ENCODE results near the gene VWF.
"Not testable (repeated sequence)": the region's sequence is repeated elsewhere in the genome, so short reads cannot be mapped to it uniquely, and the experiment has no call there.

VWF gene

GRCh38 chr12:6124411-6125309 lies at the start of gene VWF:
Gene VWF, minus strand, starts transcription at chr12:6124670. Its CDS starts 1,474 bp downstream, at chr12:6123196.
- Histone ChIP-seq H3K9ac (ENCODE audit: low read length) (peak within 1 kb of the TSS; percentile 32), H3K36me3 (ENCODE audit: control insufficient read depth, insufficient read depth, low read length) (no peaks in the 10 kb centered on the region), H3K27me3 (ENCODE audit: control insufficient read depth, insufficient read depth, low read length) (no peaks in the 10 kb centered on the region), H3K4me1 (ENCODE audit: control insufficient read depth, insufficient read depth, low read length) (no peaks in the 10 kb centered on the region), H3K4me3 (ENCODE audit: low read length) (no peak within 1 kb of the TSS), H3K9me3 (ENCODE audit: control insufficient read depth, low read length) (no peaks in the 10 kb centered on the region)

DNA sequence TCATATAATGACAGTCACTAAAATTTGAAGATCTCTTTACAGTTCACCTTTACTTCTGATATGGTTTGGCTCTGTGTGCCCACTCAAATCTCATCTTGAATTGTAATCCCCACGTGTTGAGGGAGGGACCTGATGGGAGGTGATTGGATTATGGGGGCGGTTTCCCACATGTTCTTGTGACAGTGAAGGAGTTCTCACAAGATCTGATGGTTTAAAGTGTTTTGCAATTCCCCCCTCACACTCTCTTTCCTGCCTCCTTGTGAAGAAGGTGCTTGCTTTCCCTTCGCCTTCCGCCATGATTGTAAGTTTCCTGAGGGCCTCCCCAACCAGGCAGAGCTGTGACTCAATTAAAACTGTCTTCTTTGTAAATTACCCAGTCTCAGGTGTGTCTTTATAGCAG lies 48.4 kb upstream of the VWF start:
- Histone ChIP-seq H3K4me3 (ENCODE audit: low read length) (no peak overlapping the region), H3K9ac (ENCODE audit: low read length) (no peak overlapping the region), H3K4me1 (ENCODE audit: control insufficient read depth, insufficient read depth, low read length) (peaks cover 5% of the 10 kb centered on the region), H3K36me3 (ENCODE audit: control insufficient read depth, insufficient read depth, low read length) (no peaks in the 10 kb centered on the region), H3K27me3 (ENCODE audit: control insufficient read depth, insufficient read depth, low read length) (no peaks in the 10 kb centered on the region), H3K9me3 (ENCODE audit: control insufficient read depth, low read length) (no peaks in the 10 kb centered on the region)

- Histone ChIP-seq H3K4me3 (ENCODE audit: low read length) (no peak overlapping the region), H3K9ac (ENCODE audit: low read length) (no peak overlapping the region), H3K4me1 (ENCODE audit: control insufficient read depth, insufficient read depth, low read length) (peaks cover 13% of the 10 kb centered on the region), H3K9me3 (ENCODE audit: control insufficient read depth, low read length) (no peaks in the 10 kb centered on the region), H3K36me3 (ENCODE audit: control insufficient read depth, insufficient read depth, low read length) (no peaks in the 10 kb centered on the region), H3K27me3 (ENCODE audit: control insufficient read depth, insufficient read depth, low read length) (no peaks in the 10 kb centered on the region)
Observed at GRCh38 chr12:6172086-6172485, 47.6 kb upstream of the VWF start.

- no peak overlapping the region for H3K9ac ChIP-seq (ENCODE audit: low read length)
- H3K4me1 ChIP-seq (ENCODE audit: control insufficient read depth, insufficient read depth, low read length): peaks cover 17% of the 10 kb centered on the region
- no peaks in the 10 kb centered on the region for H3K36me3 ChIP-seq (ENCODE audit: control insufficient read depth, insufficient read depth, low read length)
- H3K9me3 ChIP-seq (ENCODE audit: control insufficient read depth, low read length): no peaks in the 10 kb centered on the region
- H3K4me3 ChIP-seq (ENCODE audit: low read length): no peak overlapping the region
- H3K27me3 ChIP-seq (ENCODE audit: control insufficient read depth, insufficient read depth, low read length): no peaks in the 10 kb centered on the region
Observed at GRCh38 chr12:6171409-6172015, 47.0 kb upstream of the VWF start.

DNA sequence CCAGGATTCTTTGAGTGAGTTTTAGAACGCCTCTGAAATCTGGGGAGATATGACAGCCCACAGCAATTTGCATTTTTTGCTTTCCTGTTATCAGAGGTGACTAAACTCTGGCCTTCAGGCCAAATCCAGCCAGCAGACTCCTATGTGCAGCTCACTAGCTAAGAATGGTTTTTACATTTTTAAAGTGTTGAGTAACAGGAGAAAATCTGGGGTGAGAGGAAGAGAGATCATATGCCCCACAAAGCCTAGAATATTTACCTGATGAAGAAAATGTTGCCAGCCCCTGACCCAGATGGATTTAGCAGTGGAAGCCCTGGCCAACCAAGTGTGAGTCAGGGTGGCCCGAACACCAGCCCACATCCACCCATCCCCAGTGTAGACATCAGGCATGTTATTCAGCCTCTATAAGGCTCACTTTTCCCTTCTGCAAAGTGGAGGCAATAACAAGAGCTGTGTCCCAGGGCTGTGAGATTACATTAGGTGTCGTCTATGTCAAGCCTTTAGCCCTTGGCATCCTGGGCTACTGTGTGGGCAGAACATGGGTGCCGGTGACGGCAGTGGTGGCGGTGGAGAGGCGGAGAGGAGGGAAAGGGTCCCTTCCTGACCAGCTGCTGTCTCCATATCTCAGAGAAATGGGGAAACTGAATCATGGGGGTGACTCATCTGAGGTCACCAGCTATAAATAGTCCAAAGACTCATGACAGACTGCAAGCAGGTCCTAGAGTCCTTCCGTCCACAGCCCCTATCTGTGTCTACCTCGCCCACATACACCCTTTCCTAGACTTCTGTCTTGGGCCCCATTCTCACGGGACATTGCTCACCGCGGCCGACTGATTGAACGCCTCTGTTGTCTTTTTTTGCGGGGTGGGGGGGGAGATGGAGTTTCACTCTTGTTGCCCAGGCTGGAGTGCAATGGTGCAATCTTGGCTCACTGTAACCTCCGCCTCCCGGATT lies 43.1 kb upstream of the VWF start:
- Histone ChIP-seq H3K4me3 (ENCODE audit: low read length) (no peak overlapping the region), H3K9ac (ENCODE audit: low read length) (peak overlapping the region; percentile 67), H3K36me3 (ENCODE audit: control insufficient read depth, insufficient read depth, low read length) (no peaks in the 10 kb centered on the region), H3K4me1 (ENCODE audit: control insufficient read depth, insufficient read depth, low read length) (peaks cover 17% of the 10 kb centered on the region), H3K27me3 (ENCODE audit: control insufficient read depth, insufficient read depth, low read length) (no peaks in the 10 kb centered on the region), H3K9me3 (ENCODE audit: control insufficient read depth, low read length) (no peaks in the 10 kb centered on the region)

- no peak overlapping the region for H3K4me3 ChIP-seq (ENCODE audit: low read length)
- H3K36me3 ChIP-seq (ENCODE audit: control insufficient read depth, insufficient read depth, low read length): no peaks in the 10 kb centered on the region
- peak overlapping the region; percentile 67 for H3K9ac ChIP-seq (ENCODE audit: low read length)
- no peaks in the 10 kb centered on the region for H3K9me3 ChIP-seq (ENCODE audit: control insufficient read depth, low read length)
- peaks cover 17% of the 10 kb centered on the region for H3K4me1 ChIP-seq (ENCODE audit: control insufficient read depth, insufficient read depth, low read length)
- H3K27me3 ChIP-seq (ENCODE audit: control insufficient read depth, insufficient read depth, low read length): no peaks in the 10 kb centered on the region
Observed at GRCh38 chr12:6166808-6167207, 42.3 kb upstream of the VWF start.

GRCh38 chr12:6165395-6165794 lies 40.9 kb upstream of the VWF start:
- Histone ChIP-seq H3K27me3 (ENCODE audit: control insufficient read depth, insufficient read depth, low read length) (no peaks in the 10 kb centered on the region), H3K9ac (ENCODE audit: low read length) (no peak overlapping the region), H3K36me3 (ENCODE audit: control insufficient read depth, insufficient read depth, low read length) (no peaks in the 10 kb centered on the region), H3K4me1 (ENCODE audit: control insufficient read depth, insufficient read depth, low read length) (peaks cover 23% of the 10 kb centered on the region), H3K9me3 (ENCODE audit: control insufficient read depth, low read length) (no peaks in the 10 kb centered on the region), H3K4me3 (ENCODE audit: low read length) (no peak overlapping the region)

DNA sequence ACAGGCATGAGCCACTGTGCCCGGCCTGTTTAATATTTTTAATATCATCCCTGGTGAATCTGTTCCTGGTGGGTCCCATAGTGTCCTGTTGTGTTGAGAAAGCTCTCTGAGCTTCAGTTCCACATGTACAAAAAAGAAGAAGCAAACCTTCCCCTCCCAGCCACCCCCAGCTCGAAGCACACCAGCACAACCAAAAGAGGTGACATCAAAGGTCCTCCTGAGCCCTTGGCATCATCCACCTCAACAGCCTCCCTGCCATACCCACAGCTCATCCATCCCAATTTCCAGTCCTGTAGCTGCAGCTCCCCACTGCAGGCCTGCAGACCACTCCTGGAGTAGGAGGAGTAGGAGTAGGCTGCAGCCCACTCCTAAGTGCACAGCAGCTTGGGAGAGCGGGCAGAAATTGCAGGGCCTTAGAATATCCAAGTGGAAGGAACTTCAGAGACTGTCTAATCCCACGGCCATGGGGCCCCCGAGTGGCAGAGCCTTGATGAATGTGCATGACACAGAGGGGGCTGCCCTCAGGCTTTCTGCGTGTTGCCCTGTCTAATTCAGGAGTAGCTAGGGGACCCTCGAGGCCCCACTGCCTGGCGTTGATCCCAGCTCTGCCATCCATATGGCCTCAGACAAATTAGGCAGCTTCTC lies 39.1 kb upstream of the VWF start:
- H3K36me3 ChIP-seq (ENCODE audit: control insufficient read depth, insufficient read depth, low read length): no peaks in the 10 kb centered on the region
- no peak overlapping the region for H3K4me3 ChIP-seq (ENCODE audit: low read length)
- peaks cover 23% of the 10 kb centered on the region for H3K4me1 ChIP-seq (ENCODE audit: control insufficient read depth, insufficient read depth, low read length)
- no peaks in the 10 kb centered on the region for H3K27me3 ChIP-seq (ENCODE audit: control insufficient read depth, insufficient read depth, low read length)
- no peaks in the 10 kb centered on the region for H3K9me3 ChIP-seq (ENCODE audit: control insufficient read depth, low read length)
- no peak overlapping the region for H3K9ac ChIP-seq (ENCODE audit: low read length)

- H3K9ac ChIP-seq (ENCODE audit: low read length): no peak overlapping the region
- no peaks in the 10 kb centered on the region for H3K9me3 ChIP-seq (ENCODE audit: control insufficient read depth, low read length)
- no peaks in the 10 kb centered on the region for H3K36me3 ChIP-seq (ENCODE audit: control insufficient read depth, insufficient read depth, low read length)
- H3K4me3 ChIP-seq (ENCODE audit: low read length): no peak overlapping the region
- no peaks in the 10 kb centered on the region for H3K27me3 ChIP-seq (ENCODE audit: control insufficient read depth, insufficient read depth, low read length)
- H3K4me1 ChIP-seq (ENCODE audit: control insufficient read depth, insufficient read depth, low read length): peaks cover 6% of the 10 kb centered on the region
Observed at GRCh38 chr12:6161124-6161882, 36.8 kb upstream of the VWF start.

- H3K9me3 ChIP-seq (ENCODE audit: control insufficient read depth, low read length); H3K4me1 ChIP-seq (ENCODE audit: control insufficient read depth, insufficient read depth, low read length); H3K36me3 ChIP-seq (ENCODE audit: control insufficient read depth, insufficient read depth, low read length); H3K9ac ChIP-seq (ENCODE audit: low read length); H3K27me3 ChIP-seq (ENCODE audit: control insufficient read depth, insufficient read depth, low read length); H3K4me3 ChIP-seq (ENCODE audit: low read length): not testable (repeated sequence)
Observed at GRCh38 chr12:6160049-6160649, 35.7 kb upstream of the VWF start.
